RWPE1 (cell line): Measurements from ENCODE around the gene ACTN1.

Source experiments
- CTCF ChIA-PET: fragments of 350-600 bp; sonication (Branson Sonifier 250); formaldehyde crosslinking; extraction: SDS; loops from one replicate; lab custom pipeline; 2021; lab: Yijun Ruan, JAX
- POLR2A ChIA-PET: fragments of 400-600 bp; formaldehyde crosslinking; extraction: SDS; loops from one replicate; lab custom pipeline; 2020; ENCODE audit warnings: antibody characterized with exemption; ENCODE audit not compliant: low non-redundant PET; lab: Yijun Ruan, JAX
- DNase-seq: peaks from one replicate; pipeline ENCODE4 v3.0.0; 2012; ENCODE audit warnings: low spot score
- H3K27ac ChIP-seq: fragments of 450-650 bp; 2 replicates; pipeline ENCODE4 v1.5.1; 2017
- TF ChIP-seq, protein P1 (sequence below): fragments of 450-650 bp; conservative IDR thresholded peaks from 2 replicates; pipeline ENCODE4 v1.5.1; 2017; ENCODE audit warnings: low read depth, mild to moderate bottlenecking

ACTN1 gene

GRCh38 chr14:68927089-68927488 is 52.0 kb downstream of the ACTN1 start:
- peak overlapping the region; percentile 37 for H3K27ac ChIP-seq
- ChIA-PET CTCF (interaction anchor here (1.3 kb wide), 1 partner anchor 15 kb away, joined by 4 read pairs; no protein-coding TSS in a partner anchor), POLR2A (no interaction called here)
- DNase-seq = no peak
- TF ChIP-seq, protein P1, sequence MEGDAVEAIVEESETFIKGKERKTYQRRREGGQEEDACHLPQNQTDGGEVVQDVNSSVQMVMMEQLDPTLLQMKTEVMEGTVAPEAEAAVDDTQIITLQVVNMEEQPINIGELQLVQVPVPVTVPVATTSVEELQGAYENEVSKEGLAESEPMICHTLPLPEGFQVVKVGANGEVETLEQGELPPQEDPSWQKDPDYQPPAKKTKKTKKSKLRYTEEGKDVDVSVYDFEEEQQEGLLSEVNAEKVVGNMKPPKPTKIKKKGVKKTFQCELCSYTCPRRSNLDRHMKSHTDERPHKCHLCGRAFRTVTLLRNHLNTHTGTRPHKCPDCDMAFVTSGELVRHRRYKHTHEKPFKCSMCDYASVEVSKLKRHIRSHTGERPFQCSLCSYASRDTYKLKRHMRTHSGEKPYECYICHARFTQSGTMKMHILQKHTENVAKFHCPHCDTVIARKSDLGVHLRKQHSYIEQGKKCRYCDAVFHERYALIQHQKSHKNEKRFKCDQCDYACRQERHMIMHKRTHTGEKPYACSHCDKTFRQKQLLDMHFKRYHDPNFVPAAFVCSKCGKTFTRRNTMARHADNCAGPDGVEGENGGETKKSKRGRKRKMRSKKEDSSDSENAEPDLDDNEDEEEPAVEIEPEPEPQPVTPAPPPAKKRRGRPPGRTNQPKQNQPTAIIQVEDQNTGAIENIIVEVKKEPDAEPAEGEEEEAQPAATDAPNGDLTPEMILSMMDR = no peak

DNA sequence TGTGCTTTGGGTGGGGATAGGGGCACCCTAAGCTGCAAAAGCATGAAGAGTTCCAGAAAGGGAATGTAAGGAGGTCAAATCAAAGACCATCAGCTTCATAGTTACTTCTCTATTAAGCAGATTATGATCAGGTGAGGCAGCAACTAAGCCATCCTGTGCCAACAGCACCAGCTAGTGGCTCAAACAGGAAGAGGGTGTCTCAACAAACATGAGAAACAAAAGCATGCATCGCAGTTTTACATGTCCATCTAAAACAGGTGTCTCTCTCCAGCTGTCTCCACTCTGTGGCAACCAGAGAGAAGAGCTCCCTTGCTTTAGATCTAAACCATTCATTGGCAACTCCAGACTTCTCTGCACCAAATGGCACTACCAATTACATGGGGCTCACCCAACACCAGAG is 52.9 kb downstream of the ACTN1 start:
- TF ChIP-seq, protein P1 = no peak; the same call in 1 of the 2 replicates
- POLR2A ChIA-PET = no interaction called here
- DNase-seq = peak; percentile 13
- no peak overlapping the region for H3K27ac ChIP-seq
- CTCF ChIA-PET = interaction anchor here (0.6 to 1.3 kb wide), 3 partner anchors 16 to 44 kb away, joined by 3 to 4 read pairs (median 4); no protein-coding TSS in a partner anchor

DNA sequence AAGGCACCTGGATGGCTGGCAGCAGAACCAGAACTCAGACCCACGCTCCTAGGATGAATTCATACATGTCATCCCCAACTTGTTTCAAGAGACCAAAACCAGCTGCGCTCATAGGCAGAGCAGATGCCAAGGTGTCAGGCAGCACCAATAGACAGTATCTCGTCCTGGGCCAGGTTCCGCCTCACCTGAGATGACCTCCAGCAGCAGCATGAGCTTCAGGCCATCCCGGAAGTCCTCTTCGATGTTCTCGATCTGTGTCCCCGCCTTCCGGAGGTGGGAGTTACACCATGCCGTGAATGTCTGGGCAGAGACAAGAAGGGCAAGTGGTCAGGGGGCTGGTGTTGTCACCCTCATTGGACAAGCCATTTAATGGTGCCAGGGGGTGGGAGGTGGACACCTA is 53.7 kb downstream of the ACTN1 start:
- DNase-seq = no peak
- CTCF ChIA-PET = interaction anchor here (0.7 to 2.1 kb wide), 2 partner anchors 14 to 61 kb away, joined by 3 to 7 read pairs; no protein-coding TSS in a partner anchor
- TF ChIP-seq, protein P1 = no peak
- POLR2A ChIA-PET = no interaction called here
- H3K27ac ChIP-seq = peak overlapping the region; percentile 30

- H3K27ac ChIP-seq = peak overlapping the region; percentile 53
- ChIA-PET POLR2A (no interaction called here), CTCF (interaction anchor here (0.5 to 2.1 kb wide), 4 partner anchors 13 to 1187 kb away, joined by 3 to 7 read pairs (median 3); no protein-coding TSS in a partner anchor)
- DNase-seq = peak; percentile 14
- TF ChIP-seq, protein P1 = no peak
Measured at GRCh38 chr14:68924186-68925158, 54.6 kb downstream of the ACTN1 start.

DNA sequence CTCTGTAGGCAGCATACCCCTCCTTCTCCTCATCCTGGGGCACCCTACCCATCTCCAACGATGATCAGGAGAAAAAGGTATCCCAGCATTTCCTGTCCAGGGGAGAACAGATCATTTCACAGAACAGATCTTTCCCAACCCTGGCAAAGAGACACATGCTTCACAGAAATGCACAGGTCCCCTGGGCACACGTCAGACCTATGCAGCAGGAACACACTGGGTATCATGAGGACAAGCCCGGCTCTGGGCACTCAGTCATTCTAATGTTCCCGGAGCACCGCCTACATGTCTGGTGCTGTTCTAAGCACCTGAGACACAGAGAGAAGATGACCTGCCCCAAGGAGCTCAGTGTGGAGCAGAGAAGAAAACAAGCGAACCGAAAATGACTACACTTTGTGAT is 56.2 kb downstream of the ACTN1 start:
- DNase-seq = no peak
- TF ChIP-seq, protein P1 = no peak
- ChIA-PET CTCF (no interaction called here), POLR2A (no interaction called here)
- H3K27ac ChIP-seq = peak overlapping the region; percentile 55

- no peak for DNase-seq
- ChIA-PET POLR2A (no interaction called here), CTCF (no interaction called here)
- H3K27ac ChIP-seq = peak overlapping the region; percentile 55
- TF ChIP-seq, protein P1 = no peak
Measured at GRCh38 chr14:68922201-68922621, 56.9 kb downstream of the ACTN1 start.
